HAP-1 (cell line): Measurements from ENCODE around the gene ADAM12.
A peak's percentile ranks its signal among the peaks of the same experiment; 100 is the strongest.

Source experiments
- DNase-seq, 2 experiments: peaks; one replicate each; pipeline ENCODE4 v3.0.0-alpha.2; 2016 to 2020; ENCODE audit warnings: low spot score in 2 of 2
- H3K27me3 ChIP-seq: fragments of 250-450 bp; sonication (Bioruptor Pico); 2 replicates; pipeline ENCODE4 v1.5.1; 2020; ENCODE audit warnings: low read depth, mild to moderate bottlenecking, moderate library complexity
- H3K36me3 ChIP-seq: fragments of 250-450 bp; sonication (Bioruptor Pico); replicated peaks from 2 replicates; pipeline ENCODE4 v1.5.1; 2020; ENCODE audit warnings: mild to moderate bottlenecking
- H3K4me1 ChIP-seq: fragments of 250-450 bp; sonication (Bioruptor Pico); 2 replicates; pipeline ENCODE4 v1.5.1; 2020; ENCODE audit warnings: mild to moderate bottlenecking
- H3K4me3 ChIP-seq: fragments of 250-450 bp; sonication (Bioruptor Pico); 2 replicates; pipeline ENCODE4 v1.5.1; 2020; ENCODE audit warnings: mild to moderate bottlenecking, moderate library complexity
- H3K9me3 ChIP-seq: fragments of 250-450 bp; sonication (Bioruptor Pico); 2 replicates; pipeline ENCODE4 v1.5.1; 2020; ENCODE audit warnings: mild to moderate bottlenecking, moderate library complexity
- in situ Hi-C: fragments of 300-500 bp; cut with MboI; formaldehyde crosslinking; loops from 3 replicates; pipeline ENCODE4 v1.14.3; 2020; ENCODE audit warnings: low sequenced_read_pairs, inconsistent platforms, mixed read lengths

Gene ADAM12

GRCh38 chr10:126309228-126309883 is 78.9 kb downstream of the ADAM12 start:
- no peaks in the 10 kb centered on the region for H3K36me3 ChIP-seq
- in situ Hi-C loops, result no loop called here
- H3K4me3 ChIP-seq, result no peak overlapping the region
- H3K9me3 ChIP-seq, result no peaks in the 10 kb centered on the region
- DNase-seq, result no peak
- H3K4me1 ChIP-seq, result no peaks in the 10 kb centered on the region
- no peaks in the 10 kb centered on the region; the same call in 1 of the 2 replicates for H3K27me3 ChIP-seq

- in situ Hi-C loops, result loop anchor here (5.0 kb wide), 1 partner anchor 321 kb away; no protein-coding TSS in a partner anchor
- Histone ChIP-seq H3K4me3 (no peak overlapping the region), H3K27me3 (no peaks in the 10 kb centered on the region; the same call in 1 of the 2 replicates), H3K36me3 (no peaks in the 10 kb centered on the region), H3K9me3 (no peaks in the 10 kb centered on the region), H3K4me1 (peaks cover 7% of the 10 kb centered on the region)
- DNase-seq, result peak; percentile 33 to 50
Measured at GRCh38 chr10:126302826-126303665, 85.2 kb downstream of the ADAM12 start.

- Histone ChIP-seq H3K4me1 (peaks cover 7% of the 10 kb centered on the region), H3K4me3 (no peak overlapping the region), H3K27me3 (no peaks in the 10 kb centered on the region; the same call in 1 of the 2 replicates), H3K9me3 (no peaks in the 10 kb centered on the region), H3K36me3 (no peaks in the 10 kb centered on the region)
- DNase-seq, result no peak
- in situ Hi-C loops, result loop anchor here (5.0 kb wide), 1 partner anchor 320 kb away; no protein-coding TSS in a partner anchor
Measured at GRCh38 chr10:126302476-126302756, 85.9 kb downstream of the ADAM12 start.

GRCh38 chr10:126301701-126302475 is 86.4 kb downstream of the ADAM12 start:
- Histone ChIP-seq H3K9me3 (no peaks in the 10 kb centered on the region), H3K27me3 (no peaks in the 10 kb centered on the region; the same call in 1 of the 2 replicates), H3K4me3 (no peak overlapping the region), H3K4me1 (peaks cover 7% of the 10 kb centered on the region), H3K36me3 (no peaks in the 10 kb centered on the region)
- no peak for DNase-seq
- in situ Hi-C loops, result loop anchor here (5.0 kb wide), 1 partner anchor 320 kb away; no protein-coding TSS in a partner anchor

GRCh38 chr10:126294451-126294850 is 93.8 kb downstream of the ADAM12 start:
- in situ Hi-C loops, result no loop called here
- H3K9me3 ChIP-seq, result no peaks in the 10 kb centered on the region
- no peak for DNase-seq
- H3K4me3 ChIP-seq, result no peak overlapping the region
- H3K4me1 ChIP-seq, result peaks cover 11% of the 10 kb centered on the region
- no peaks in the 10 kb centered on the region for H3K27me3 ChIP-seq
- H3K36me3 ChIP-seq, result no peaks in the 10 kb centered on the region

GRCh38 chr10:126290232-126290631 is 98.0 kb downstream of the ADAM12 start:
- DNase-seq, result no peak
- H3K9me3 ChIP-seq, result no peaks in the 10 kb centered on the region
- in situ Hi-C loops, result no loop called here

GRCh38 chr10:126288547-126289493 is 99.5 kb downstream of the ADAM12 start:
- in situ Hi-C loops, result no loop called here
- no peak for DNase-seq
- no peak overlapping the region for H3K4me3 ChIP-seq
- H3K36me3 ChIP-seq, result no peaks in the 10 kb centered on the region
- no peaks in the 10 kb centered on the region for H3K9me3 ChIP-seq
- no peaks in the 10 kb centered on the region for H3K27me3 ChIP-seq
- H3K4me1 ChIP-seq, result peaks cover 11% of the 10 kb centered on the region

More at GRCh38 chr10:126290232-126290631, 98.0 kb downstream of the ADAM12 start:
- no peaks in the 10 kb centered on the region for H3K36me3 ChIP-seq
- no peak overlapping the region for H3K4me3 ChIP-seq
- no peaks in the 10 kb centered on the region for H3K27me3 ChIP-seq
- H3K4me1 ChIP-seq, result peaks cover 11% of the 10 kb centered on the region

GRCh38 chr10:126286256-126286780 is 102.0 kb downstream of the ADAM12 start:
- no peak for DNase-seq
- Histone ChIP-seq H3K9me3 (no peaks in the 10 kb centered on the region), H3K36me3 (no peaks in the 10 kb centered on the region), H3K27me3 (no peaks in the 10 kb centered on the region), H3K4me3 (no peak overlapping the region), H3K4me1 (peaks cover 10% of the 10 kb centered on the region)
- in situ Hi-C loops, result no loop called here

- H3K4me3 ChIP-seq, result no peak overlapping the region
- H3K4me1 ChIP-seq, result peaks cover 9% of the 10 kb centered on the region
- no peaks in the 10 kb centered on the region for H3K36me3 ChIP-seq
- in situ Hi-C loops, result no loop called here
- no peaks in the 10 kb centered on the region for H3K27me3 ChIP-seq
- no peak for DNase-seq
- H3K9me3 ChIP-seq, result no peaks in the 10 kb centered on the region
Measured at GRCh38 chr10:126283307-126283706, 105.0 kb downstream of the ADAM12 start.

GRCh38 chr10:126278851-126279250 is 109.4 kb downstream of the ADAM12 start:
- Histone ChIP-seq H3K9me3 (no peaks in the 10 kb centered on the region), H3K4me3 (no peak overlapping the region), H3K27me3 (no peaks in the 10 kb centered on the region), H3K4me1 (peaks cover 25% of the 10 kb centered on the region), H3K36me3 (no peaks in the 10 kb centered on the region)
- peak; percentile 47 to 88 for DNase-seq
- in situ Hi-C loops, result no loop called here

- DNase-seq, result peak; percentile 48 to 54
- in situ Hi-C loops, result no loop called here
- Histone ChIP-seq H3K4me3 (no peak overlapping the region), H3K9me3 (no peaks in the 10 kb centered on the region), H3K4me1 (peaks cover 25% of the 10 kb centered on the region), H3K36me3 (no peaks in the 10 kb centered on the region), H3K27me3 (no peaks in the 10 kb centered on the region)
Measured at GRCh38 chr10:126277181-126277580, 111.1 kb downstream of the ADAM12 start.

- no peak for DNase-seq
Measured at GRCh38 chr10:126272526-126272925, 115.8 kb downstream of the ADAM12 start.

GRCh38 chr10:126270111-126270510 is 118.2 kb downstream of the ADAM12 start:
- H3K4me1 ChIP-seq, result no peaks in the 10 kb centered on the region
- in situ Hi-C loops, result no loop called here
- H3K4me3 ChIP-seq, result no peak overlapping the region
- DNase-seq, result no peak
- H3K27me3 ChIP-seq, result no peaks in the 10 kb centered on the region
- no peaks in the 10 kb centered on the region for H3K36me3 ChIP-seq
- no peaks in the 10 kb centered on the region for H3K9me3 ChIP-seq

More at GRCh38 chr10:126272526-126272925, 115.8 kb downstream of the ADAM12 start:
- Histone ChIP-seq H3K4me1 (peaks cover 9% of the 10 kb centered on the region), H3K4me3 (no peak overlapping the region), H3K36me3 (no peaks in the 10 kb centered on the region), H3K27me3 (no peaks in the 10 kb centered on the region), H3K9me3 (no peaks in the 10 kb centered on the region)
- in situ Hi-C loops, result no loop called here
